HG03520 (cell line): ENCODE measurements around the gene NUDC.
"Not testable (repeated sequence)": the region's sequence is repeated elsewhere in the genome, so short reads cannot be mapped to it uniquely, and the experiment has no call there.

Experiments used
- ATAC-seq: cut with Tn5 transposase; IDR thresholded peaks from one replicate; pipeline ENCODE4 v1.9.1; 2021; ENCODE audit warnings: mild to moderate bottlenecking, moderate library complexity; ENCODE audit not compliant: unreplicated experiment

NUDC gene

GRCh38 chr1:26981146-26981846 is 59.8 kb downstream of the NUDC start:
- no peak for ATAC-seq

GRCh38 chr1:26983863-26984262 is 62.3 kb downstream of the NUDC start:
- no peak for ATAC-seq

- ATAC-seq: no peak
These were observed 62.7 kb downstream of the NUDC start for GRCh38 chr1:26984291-26984690.

- no peak for ATAC-seq
These were observed 65.1 kb downstream of the NUDC start for GRCh38 chr1:26986658-26987057.

- not testable (repeated sequence) for ATAC-seq
These were observed 68.0 kb downstream of the NUDC start for GRCh38 chr1:26989403-26990109.

GRCh38 chr1:26991310-26992116 is 70.0 kb downstream of the NUDC start:
- no peak for ATAC-seq

- no peak for ATAC-seq
These were observed 71.9 kb downstream of the NUDC start, which contains the start of gene TRNP1 for GRCh38 chr1:26993237-26994019. TRNP1 (plus strand) TSS chr1:26993692; CDS start chr1:26993787, 95 bp downstream.

GRCh38 chr1:26994020-26994786 is 72.7 kb downstream of the NUDC start:
- no peak for ATAC-seq

GRCh38 chr1:26994787-26995517 is 73.4 kb downstream of the NUDC start:
- ATAC-seq: no peak

GRCh38 chr1:26996024-26996423 is 74.5 kb downstream of the NUDC start:
- ATAC-seq: no peak
